Left lobe of liver (tissue), 2 donors: ENCODE results near the gene PLCB1. TPM values are rescaled to one million over a fixed set of nuclear protein-coding genes. Genes with fewer than 3 reads are reported as not detected.
A peak's percentile ranks its signal among the peaks of the same experiment; 100 is the strongest.
"Not testable (repeated sequence)": the region's sequence is repeated elsewhere in the genome, so short reads cannot be mapped to it uniquely, and the experiment has no call there.

Experiments used
- ATAC-seq: fragments of 200-7000 bp; cut with Tn5 transposase; one replicate; pipeline ENCODE4 v1.9.1; 2020; ENCODE audit warnings: mild to moderate bottlenecking, moderate library complexity
- DNase-seq: peaks from one replicate; pipeline ENCODE4 v3.0.0-alpha.2; 2020; ENCODE audit warnings: low spot score
- total RNA-seq: library from RNA; stranded (reverse); gene quantifications from one replicate; pipeline ENCODE4 v1.2.1, GENCODE V29; 2021
- donor health status: DM: no; HTN: no; CAD: no; lungs with moderate emphysema.
- donor health status: DM: no; HTN: yes; CAD: no.

Gene PLCB1
- total RNA-seq, 1 donor from 2014 or later, result 3.9 TPM

DNA sequence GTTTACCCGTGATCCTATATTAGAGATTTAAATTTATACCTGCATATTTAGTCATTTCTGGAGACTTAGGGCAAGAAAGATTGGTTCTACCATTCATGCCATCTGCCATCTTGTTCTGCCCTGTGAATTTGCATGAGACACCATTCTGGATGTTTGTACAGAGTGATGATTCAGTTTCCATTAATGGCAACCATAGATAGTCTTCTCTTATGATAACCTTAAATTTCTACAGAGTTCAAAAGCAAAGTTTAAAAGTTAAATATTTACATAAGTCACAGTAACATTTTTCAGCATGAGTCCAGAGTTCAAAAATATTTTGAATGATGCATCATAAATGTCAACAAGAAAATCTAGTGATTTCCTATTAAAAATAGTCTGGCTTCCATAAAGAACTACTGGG is 23.2 kb downstream of the PLCB1 start:
- ATAC-seq (no peak), DNase-seq (no peak)

DNA sequence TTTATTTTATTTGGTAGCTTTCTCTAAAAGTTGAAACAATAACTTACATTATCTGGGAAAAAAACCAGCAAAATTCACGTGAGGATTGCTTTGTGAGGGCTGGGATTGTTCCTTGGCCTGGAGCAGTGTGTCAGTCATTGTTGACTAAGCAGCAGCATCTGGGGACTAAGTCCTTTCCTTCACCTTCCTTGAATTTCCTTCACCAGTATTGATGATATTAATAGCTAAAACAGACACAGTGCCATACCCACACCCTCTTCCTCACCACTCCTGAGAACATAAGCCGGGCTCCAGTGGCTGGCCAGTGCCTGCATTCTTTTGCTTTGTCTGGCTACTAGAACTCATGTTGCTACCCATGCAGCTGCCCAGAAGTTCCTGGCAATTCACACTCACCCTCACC is 23.7 kb downstream of the PLCB1 start:
- no peak for ATAC-seq
- DNase-seq, result no peak

DNA sequence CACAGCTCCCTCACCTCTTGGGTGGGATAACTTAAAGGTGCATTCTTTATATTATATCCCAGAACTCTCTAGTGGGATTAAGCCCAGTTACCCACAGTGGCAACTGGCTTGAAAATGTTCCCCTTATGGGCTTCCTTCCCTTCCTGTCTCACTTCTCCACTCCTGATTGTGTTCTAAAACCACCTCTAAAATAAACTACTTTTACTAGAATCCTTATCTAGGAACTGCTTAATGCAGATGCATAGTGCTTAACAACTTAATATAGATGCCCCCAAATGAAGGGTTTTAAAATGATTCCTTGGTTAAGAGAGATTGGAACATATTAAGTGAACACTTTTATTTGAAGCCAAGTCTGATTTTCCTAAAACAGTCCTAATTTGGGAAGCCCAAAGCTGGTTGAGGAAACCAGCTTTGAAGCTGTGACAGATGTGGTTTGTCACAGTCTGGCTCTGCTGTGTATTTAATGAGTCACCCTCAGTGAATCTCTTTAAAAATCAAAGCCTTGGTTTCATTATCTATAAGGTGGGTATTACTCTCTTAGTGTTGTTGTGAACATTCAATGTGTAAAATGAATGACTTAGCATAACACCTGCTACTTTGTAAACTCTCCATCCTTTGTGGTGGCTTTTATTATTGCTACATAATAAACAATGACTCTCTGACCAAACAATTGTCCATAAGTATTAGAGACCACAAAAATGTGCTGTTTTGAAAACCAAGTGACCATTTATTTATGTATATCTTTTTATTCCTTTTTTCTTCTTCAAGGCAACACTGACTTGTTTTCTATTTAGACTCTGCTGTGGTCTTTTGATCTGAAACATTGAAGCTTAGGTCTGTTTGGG is 24.4 kb downstream of the PLCB1 start:
- DNase-seq (no peak), ATAC-seq (no peak)

DNA sequence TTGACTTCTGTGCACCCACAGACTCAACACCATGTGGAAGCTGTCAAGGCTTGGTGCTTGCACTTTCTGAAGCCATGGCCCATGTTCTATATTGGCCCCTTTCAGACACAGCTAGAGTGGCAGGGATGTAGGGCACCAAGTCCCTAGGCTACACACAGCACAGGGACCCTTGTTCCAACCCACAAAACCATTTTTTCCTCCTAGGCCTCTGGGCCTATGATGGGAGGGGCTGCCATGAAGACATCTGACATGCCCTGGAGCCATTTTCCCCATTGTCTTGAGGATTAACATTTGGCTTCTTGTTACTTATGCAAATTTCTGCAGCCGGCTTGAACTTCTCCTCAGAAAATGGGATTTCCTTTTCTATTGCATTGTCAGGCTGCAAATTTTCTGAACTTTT is 27.2 kb downstream of the PLCB1 start:
- not testable (repeated sequence) for ATAC-seq, DNase-seq

DNA sequence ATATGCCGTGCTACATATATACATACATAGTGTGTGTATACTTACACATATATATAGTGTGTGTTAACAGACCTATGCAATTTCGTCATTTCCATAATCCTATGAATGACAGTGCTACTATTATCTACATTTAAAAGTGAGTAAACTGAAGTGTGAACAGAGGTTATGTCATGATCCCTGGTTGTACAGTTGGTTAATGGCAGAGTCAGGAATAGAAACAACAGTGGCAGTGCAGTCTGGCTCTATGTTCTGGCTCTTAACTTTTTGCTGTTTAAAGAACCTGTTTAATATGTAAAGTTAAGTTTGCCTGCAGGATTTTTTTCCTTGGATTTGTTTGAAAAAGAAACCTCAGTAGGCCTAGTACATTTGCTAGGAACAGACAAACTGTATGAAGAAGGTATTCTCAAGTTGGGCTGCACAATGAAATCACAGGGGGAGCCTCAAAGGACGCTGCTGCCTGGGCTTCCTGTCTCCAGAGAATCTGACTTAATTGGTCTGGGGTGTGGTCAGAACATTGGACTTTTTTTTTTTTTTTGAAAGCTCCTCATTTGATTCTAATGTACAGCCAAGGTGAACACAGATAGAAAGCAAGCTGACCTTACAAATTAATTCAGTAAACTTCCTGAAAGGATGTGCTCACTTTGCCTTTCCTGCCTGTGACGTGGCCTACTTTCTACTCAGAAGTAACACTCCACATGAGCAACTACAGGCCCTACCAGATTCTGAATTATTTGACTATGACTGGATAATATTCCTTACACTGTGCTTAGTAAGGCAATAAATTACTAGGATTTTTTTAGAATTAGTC is 29.4 kb downstream of the PLCB1 start:
- DNase-seq (no peak), ATAC-seq (peak; percentile 15)

DNA sequence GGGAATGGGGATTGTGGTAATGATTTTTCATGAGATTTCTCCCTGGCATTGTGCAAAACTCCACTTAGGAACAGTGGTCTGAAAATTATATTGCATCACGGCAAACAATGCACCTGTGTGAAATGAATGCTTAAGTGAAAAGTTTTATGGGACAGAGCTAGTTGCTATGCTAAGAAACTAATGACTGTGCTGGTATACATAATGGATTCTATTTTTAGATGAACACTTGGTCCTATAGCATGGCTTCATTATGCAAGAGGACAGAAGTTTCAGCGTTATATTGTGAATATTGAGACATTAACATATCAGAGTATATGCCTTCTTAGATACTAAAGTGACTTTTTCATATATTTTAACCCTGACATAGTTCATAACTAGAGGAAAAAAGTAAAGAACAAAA is 30.5 kb downstream of the PLCB1 start:
- DNase-seq (no peak), ATAC-seq (no peak)

DNA sequence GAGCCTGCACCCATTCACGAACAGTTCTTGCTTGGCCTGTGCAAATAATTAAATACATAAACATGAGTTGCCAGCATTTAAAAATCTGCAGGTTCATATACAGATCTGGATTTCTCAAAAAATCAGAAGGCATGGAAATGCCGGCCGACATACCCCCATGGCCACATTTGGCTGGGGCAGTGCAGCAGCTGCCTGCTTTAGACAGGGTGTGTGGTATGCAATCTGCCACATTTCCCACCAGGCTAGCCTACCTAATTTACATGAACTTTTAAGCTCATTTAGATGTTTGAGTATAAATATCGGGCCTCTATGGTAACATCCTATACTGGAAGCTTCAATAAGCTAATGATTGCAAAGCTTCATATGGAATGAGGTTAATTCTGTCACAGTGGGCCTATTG is 31.5 kb downstream of the PLCB1 start:
- DNase-seq, result no peak
- ATAC-seq, result no peak

DNA sequence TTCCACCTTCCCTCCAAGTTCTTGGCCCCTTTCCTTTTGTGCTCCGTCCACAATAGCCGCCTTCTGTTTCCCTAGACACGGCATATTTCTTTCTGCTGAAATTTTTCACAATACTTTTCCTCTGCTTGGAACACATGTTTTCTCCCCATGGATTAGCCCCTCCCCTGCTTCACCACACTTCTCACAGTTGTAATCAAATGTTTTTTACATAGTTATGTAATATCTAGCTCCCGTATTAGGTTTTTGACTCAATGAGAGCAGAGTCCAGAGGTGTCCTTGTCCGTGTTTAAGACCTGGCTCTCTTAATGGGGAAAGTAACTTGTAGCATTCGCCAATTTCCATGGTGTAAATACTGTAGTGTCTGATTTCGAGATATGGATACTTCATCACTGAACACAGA is 34.7 kb downstream of the PLCB1 start:
- DNase-seq (no peak), ATAC-seq (no peak)

DNA sequence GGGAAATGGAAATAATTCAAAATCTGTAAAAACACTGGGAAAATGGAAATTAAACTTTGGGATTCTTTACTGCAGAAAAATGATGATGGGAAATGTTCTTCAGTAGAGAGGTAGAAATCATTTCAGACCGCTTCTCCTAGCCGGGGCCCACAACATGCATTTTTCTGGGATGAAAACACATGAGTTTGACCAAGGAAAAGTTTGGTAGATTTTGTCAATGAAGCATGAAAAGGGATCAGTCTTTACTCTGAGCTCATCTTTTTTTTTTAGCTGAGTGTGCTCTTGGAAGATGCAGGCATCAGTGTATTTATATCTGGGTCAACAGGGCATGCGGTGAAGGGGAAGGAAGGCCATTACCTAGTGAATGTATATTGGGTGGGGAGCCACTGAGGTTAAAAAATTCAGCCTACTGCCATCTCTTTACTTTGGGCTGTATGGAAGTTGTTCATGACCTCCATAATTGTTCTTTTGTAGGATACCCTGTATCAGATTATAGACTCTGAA is 36.8 kb downstream of the PLCB1 start:
- DNase-seq (no peak), ATAC-seq (no peak)

DNA sequence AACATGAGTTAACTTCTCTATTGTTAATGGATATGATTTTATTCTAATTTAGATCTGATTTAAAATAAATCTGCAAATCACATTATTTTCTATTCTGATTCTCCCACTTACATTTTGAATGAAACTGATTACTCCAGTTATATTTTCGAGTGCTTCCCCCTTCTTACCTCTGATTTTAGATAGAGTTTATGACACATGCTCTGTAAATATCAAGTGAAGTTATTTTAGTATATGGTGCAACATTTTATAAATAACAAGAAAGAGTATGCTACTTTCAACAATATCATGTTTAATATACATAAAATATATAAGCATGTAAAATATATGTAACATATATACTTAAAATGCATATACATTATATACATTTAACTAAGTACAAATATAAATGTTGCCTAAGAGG is 38.9 kb downstream of the PLCB1 start:
- ATAC-seq (no peak), DNase-seq (no peak)

DNA sequence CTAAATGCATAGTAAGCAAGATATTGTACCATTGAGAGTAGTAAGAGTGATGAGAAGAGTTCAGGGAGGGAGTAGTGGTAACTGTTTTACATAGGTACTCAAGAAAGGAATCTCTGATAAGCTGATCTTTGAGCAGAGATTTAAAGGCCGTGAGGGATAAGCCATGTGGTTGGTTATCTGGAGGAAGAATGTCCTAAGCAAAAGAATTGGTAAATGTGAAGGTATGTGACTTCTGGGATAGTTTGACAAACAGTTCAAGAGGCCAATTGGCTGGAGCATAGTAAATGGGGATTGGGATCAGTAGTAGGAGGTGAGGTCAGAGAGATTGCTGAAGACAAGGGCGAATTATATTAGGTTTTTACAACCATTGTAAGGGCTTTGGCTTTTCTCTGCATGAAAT is 40.1 kb downstream of the PLCB1 start:
- no peak for DNase-seq

DNA sequence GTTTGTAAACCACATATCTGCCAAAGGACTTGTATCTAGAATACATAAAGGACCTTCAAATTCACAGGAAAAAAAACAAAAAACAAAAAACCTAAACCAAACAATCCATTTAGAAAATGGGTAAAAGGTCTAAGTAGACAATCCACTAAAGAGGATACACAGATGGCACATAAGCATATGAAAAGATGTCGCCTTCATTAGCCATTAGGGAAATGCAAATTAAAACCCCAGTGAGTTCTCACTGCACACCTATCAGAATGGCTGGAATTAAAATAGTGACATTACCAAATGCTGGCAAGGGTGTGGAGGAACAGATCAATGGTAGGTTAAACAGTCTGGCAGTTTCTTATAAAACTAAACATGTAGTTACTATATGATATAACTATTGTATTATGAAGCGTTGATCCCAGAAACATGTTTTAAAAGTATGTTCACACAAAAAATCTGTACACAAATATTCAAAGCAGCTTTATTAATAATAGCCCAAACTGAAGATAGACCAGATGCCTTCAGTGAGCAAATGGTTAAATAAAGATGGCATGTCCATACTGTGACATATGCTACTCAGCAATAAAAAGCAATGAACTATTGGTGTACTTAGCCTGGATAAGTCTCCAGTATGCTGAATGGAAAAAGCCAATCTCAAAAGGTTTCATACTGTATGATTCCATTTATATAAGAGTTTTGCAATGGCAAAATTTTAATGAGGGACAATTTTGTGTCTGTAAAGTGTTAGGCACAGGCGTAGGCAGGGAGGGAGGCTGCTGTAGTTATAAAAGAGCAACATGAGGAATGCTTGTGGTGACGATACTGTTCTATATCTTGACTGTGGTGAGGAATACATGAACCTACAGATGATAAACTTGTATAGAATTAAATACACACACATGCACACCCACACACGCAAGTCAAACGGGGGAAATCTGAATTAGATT is 43.9 kb downstream of the PLCB1 start:
- ATAC-seq (no peak), DNase-seq (no peak)

More for the DNA sequence above, 40.1 kb downstream of the PLCB1 start:
- no peak for ATAC-seq

DNA sequence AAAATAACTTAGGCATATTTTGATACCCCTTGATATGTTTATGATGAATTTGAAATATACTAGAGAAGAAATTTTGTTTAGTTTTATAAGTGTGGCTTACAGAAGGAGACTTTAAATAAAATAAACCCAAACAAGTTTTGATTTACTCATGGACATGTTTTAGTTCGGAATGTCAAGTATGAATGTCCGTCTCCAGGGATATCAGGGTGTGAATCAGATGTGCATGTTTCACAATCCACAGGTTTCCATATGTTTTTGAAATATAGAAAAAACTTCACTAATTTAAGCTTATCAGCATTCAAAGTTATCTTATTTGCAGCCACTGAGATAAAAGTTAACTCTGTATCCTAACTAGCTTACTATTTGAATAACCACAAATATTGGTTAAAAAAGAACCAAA is 51.5 kb downstream of the PLCB1 start:
- no peak for DNase-seq

DNA sequence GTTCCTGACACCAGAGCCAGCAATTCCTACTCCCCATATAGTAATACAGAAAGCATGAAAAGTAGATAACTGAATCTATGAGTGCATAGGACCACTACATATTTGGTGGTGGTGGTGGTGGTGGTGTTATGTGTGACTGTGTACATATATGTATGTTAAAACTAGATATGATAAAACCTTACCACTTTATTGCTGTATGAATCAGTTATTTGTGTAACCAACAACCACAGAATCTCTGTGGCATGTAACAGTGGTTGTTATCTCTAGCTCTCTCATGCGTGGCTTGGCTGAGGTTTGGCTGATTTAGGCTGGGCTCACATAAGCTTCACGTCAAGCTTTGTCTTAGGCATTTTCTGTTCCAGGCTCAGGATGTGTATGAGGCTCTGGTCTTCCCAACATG is 55.7 kb downstream of the PLCB1 start:
- ATAC-seq (no peak), DNase-seq (no peak)

More for the DNA sequence above, 51.5 kb downstream of the PLCB1 start:
- ATAC-seq, result no peak

DNA sequence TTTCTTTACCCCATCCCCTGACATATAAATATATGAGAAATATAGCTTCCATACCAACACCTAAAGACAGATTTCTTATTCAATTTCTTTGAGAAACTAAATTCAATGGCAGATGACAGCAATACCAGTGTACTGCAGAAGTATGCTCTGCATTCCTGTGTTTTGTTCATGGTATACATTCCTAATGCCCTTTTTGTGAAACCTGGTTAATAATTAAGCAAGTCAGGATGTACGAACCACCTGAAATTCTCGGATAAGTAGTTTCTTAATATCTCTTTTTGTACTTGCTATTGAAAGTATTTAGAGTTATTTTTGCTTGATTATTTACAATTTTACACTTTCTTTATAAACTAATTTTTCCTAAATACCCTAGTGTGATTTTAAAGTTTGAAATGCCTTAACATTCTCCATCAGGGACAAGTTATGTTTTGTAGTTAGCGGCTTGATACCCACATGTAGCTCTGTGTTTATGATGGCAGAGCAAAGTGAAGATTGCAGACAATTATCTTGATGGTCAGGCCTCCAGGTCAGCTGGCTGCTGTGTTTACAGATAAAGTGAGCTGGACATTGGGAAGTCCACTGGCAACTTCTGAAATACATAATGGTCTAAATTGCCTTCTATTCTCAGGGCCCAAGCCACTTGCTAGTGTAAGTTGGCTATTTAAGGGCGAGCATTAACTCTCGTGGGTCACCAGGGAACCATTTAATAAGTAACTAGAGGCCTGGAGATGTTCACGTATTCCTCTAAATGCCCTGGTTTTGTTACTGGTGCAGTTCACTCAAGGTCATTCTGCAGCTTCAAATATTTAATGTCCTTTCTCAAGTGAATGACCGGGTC is 58.2 kb downstream of the PLCB1 start:
- DNase-seq (no peak), ATAC-seq (peak; percentile 92)

DNA sequence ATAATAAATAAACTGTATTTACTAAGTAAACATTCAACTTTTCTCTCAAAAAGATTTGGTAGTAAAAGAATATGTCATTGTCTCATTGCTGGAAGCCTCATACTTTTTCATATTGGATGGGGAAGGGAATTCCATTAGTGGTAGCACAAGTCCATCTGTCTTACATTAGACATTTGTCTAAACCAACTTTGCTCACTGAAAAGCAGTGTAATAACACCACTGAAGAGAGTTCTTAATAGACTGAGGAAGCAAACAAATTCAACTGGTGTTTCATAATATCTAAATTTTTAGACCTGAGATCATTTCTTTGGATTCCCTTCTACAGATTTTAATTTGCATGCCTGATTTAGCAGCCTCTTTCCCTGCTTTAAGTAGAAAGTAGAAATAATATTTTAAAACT is 62.7 kb downstream of the PLCB1 start:
- ATAC-seq (no peak), DNase-seq (no peak)

DNA sequence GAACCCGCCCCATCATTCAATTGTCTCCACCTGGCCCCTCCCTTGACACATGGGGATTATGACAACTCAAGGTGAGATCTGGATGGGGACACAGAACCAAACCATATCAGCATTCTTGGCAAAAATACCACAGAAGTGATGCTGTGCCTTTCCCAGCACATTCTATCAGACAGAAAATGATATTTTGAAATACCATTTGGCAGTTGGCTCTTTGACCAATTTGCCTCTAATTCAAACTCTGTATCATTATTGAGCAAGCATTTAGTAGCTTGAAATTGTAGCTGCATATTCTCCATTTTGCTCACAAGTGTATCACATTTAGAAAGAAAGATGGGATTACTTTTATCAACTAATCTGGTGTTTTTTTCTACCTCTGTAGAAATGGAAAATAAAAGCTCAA is 64.0 kb downstream of the PLCB1 start:
- DNase-seq (no peak), ATAC-seq (no peak)

DNA sequence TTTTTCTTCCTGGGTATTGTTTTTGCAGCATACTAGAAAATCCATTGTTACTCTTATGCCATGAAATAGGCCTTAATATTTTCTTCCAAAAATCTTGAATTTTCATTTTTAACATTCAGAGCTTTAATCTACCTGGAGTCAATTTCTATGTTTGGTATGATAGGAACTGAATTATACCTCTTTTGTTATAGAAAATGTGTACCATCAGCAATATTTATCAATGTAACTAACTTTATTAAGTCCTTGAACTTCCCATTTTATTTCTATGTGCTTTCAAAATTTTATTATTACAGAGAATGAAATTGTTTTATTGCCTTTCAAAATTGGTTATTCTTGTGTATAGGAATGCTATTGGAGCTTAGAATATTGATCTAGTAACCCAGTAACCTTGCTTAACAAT is 68.2 kb downstream of the PLCB1 start:
- no peak for ATAC-seq

DNA sequence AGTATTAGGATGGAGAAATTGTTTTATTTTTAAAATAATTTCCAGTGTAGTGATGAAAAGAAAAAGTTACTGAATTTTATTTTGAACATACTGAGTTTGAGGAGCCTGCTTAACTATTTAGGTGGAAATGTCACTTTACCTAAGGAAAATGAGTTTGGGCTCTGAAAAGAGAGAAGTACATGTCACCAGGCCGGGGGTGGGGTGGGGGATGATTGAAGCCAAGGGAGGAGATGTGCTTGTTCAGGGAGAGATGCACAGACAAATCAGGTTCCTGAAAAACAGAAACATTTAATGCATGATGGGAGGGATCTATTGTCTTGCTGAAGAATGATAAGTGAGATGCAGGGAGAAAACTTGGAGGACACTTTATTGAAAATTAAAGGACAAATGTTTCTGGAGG is 71.3 kb downstream of the PLCB1 start:
- ATAC-seq (no peak), DNase-seq (no peak)

More for the DNA sequence above, 68.2 kb downstream of the PLCB1 start:
- DNase-seq, result no peak

DNA sequence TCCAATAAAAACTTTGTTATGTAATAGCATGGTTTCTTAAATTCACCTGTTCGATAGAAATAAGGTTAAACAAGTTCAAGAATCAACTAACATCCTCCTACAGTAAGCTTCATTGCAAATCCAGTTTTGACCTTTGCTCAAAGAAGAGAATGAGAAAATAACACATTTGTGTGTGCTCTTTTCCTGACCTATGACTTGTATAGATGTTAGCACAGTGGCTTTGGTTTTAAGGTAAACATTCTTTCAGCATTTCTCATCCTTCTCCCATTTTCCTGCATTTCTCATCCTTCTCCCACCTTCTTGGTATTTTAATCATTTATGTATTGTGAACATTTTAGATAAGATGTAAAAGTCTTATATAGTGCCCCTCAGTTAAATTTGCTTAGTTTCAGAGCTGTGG is 73.9 kb downstream of the PLCB1 start:
- no peak for DNase-seq
- ATAC-seq, result no peak
